GM18498 (cell line): Measurements from ENCODE around the gene TAB2.

Experiments
- ATAC-seq: cut with Tn5 transposase; IDR thresholded peaks from one replicate; pipeline ENCODE4 v1.9.1; 2021; ENCODE audit warnings: mild to moderate bottlenecking, moderate library complexity; ENCODE audit not compliant: unreplicated experiment

The TAB2 gene

DNA sequence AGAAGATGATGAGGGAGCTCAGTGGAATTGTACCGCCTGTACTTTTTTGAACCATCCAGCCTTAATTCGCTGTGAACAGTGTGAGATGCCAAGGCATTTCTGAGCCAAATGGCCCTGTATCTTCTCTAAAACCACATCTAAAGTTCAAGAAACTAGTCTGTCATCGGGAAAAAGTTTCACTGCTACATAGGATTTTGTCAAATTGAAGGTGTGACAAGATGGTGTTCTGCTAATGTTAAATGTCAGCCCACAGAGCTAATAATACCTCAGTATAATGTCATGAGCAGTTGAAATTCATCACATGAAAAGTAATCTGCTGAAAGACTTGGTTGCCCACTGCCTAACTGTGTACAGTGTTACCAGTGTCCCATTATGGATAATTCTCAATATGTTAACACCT lies 92.1 kb downstream of the TAB2 start:
- ATAC-seq: no peak

DNA sequence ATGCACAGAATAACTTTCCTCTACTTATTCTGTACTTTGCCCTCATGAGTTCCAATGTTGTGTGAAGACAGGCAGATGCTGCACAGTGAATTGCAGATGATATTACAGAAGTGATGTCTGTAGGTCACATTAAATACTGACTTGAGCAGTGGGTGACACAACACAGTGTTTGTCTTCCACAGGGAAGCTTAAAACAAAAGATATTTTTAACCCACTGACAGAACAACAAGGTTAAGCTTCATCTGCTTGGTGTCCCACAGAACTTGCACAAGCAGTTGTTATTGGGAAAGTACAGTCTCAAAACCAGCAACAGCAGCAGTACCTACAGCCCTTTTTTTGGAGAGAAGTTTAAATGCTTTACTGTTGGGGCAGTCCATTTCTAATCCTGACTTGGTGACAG lies 93.0 kb downstream of the TAB2 start:
- ATAC-seq: no peak

DNA sequence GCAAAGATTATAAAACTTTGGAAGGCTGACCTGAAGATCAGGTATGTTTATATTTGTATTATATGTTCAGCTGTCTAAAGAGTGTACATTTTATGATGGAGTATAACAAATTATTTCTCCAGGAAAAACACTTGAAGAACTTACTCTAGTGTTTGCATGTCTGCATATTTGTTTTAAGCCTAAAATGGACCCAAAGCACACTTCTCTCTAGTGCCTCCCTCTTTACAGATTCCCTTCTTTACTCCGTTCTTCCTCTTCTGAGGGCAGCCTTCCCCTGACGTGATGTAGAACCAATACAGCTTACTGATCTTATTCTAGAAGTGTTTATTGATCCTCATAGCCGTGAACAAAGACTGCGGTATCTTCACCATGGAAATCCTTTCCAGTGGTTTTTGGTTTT lies 96.5 kb downstream of the TAB2 start:
- no peak for ATAC-seq

DNA sequence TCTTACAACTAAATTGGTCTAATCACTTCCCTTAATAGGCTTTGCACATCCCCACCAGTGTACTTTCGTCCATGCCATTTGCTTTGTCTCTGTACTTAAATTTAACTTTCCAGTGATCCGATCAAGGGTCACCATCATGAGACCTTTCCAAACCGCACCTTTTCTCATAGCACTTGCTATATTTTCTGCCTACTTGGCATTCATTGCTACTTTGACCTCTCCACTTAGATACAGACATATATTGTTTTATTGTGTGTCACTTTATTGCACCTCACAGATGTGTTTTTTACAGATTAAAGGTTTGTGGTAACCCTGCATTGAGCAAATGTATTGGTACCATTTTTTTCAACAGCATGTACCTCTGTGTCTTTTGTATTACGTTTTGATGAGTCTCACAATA lies 97.3 kb downstream of the TAB2 start:
- no peak for ATAC-seq

DNA sequence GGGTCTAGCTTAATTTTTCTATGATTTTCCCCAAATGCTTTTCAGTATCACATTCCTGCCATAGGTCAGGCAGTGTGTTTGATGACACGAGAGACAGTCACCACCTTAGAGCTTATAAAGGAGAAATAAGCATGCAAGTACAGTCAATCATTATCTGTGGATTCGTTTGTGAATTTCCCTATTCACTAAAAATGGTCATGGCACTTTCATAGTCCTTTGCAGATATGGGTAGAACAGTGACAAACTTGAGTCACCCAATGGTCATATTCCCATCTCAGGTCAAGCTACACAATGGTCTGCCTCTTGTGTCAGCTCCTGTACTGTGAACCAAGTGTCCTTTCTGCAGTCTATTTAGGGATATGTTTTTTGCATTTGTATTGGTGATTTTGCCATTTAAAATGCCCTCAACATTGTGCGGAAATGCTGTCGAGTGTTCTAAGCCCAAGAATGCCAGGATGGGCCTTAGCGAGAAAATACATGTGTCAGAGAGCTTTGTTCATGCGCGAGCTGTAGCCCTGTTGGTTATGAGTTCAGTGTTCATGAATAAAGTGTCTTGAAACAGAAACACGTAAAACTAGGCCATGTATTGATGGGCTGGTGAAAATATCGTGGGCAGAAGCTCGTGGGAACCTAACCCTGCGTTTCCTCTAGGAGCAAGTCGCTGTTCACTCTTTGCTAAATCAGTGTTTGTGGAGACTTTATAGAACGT lies 102.3 kb downstream of the TAB2 start:
- ATAC-seq: no peak

DNA sequence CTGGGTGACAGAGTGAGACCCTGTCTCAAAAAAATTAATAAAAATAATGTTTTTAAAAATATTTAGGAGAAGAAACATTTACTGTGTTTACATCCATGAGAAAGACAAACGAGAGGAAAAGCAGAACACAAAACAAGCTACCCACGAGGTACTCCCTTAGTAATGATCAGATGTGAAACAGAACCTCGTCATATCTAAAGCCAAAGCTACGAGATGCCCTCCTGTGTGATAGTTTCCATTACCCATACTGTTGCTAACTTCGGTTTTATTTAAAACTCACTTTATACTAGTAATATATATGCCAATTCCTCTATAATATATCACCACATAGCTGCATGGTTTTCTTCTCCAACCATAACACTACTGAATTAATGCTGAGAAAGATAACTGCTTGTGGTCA lies 103.6 kb downstream of the TAB2 start:
- no peak for ATAC-seq

- no peak for ATAC-seq
Measured at GRCh38 chr6:149422581-149422980, 105.1 kb downstream of the TAB2 start.

- no peak for ATAC-seq
Measured at GRCh38 chr6:149423964-149424440, 106.5 kb downstream of the TAB2 start.

DNA sequence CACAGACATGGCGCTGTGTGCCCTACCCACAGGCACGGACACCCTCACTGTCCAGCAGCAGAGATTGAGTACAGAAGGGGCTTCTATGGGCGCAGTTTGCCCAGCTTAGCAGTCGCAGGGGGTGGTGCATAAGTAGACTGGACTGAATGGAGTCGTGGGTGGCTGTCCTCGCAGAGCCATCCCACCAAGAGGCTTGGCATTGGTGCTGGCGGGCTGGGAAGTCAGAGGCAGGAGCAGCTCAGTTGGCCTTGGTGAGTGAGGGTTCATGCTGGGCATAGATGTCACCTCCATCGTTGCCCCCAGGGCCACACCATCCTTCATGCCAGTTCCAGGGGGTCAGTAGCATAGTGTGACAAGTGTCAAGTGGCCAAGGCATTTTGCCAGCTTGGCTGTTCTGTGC lies 107.7 kb downstream of the TAB2 start:
- ATAC-seq: no peak

- no peak for ATAC-seq
Measured at GRCh38 chr6:149425754-149426153, 108.2 kb downstream of the TAB2 start.

GRCh38 chr6:149428606-149429005 lies 111.1 kb downstream of the TAB2 start:
- ATAC-seq: no peak

DNA sequence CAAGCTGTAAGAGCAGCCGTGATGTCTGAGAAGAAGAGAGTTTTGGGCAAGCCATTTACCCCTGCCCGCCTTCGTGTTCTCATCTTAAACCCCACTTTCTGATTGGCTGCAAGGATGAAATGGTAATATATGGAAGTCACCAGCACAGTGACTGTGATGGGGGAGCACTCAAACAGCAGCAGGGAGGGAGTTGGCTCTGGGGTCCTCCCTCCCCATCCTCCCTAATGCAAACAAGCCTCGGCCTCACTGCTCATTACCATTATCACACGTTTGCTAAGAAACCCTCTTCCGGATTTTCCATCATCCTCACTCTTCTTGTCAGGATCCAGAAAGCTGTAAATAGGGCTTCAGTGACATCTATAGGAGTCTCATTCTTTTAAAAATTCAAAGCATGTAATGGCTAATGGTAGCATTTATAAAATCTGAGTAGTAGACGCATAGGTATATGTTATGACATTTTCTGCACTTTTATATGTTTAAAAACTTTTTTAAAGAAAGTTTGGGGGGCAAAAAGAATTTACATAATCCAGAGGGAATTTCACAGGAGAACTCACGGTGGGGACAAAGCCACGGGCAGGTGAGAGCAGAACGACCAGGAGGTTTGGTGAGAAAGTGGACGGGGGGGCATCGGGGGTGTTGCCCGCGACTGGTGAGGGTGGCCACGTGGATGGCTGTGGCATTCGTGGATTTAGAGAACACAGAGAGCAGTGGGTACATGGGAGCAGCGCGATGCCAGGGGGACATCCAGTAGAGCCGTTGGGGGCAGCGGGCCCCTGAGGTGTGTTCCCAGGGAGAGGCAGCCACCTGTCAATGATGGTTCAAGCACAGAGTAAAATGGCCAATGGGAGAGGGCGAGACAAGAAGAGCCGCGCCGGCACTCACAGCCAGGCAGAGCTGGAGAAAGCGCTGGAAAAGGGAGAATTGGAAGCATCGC lies 112.2 kb downstream of the TAB2 start:
- ATAC-seq: no peak

GRCh38 chr6:149431905-149432775 lies 114.6 kb downstream of the TAB2 start:
- peak; percentile 91 for ATAC-seq

- no peak for ATAC-seq
Measured at GRCh38 chr6:149433405-149433804, 115.9 kb downstream of the TAB2 start.

- ATAC-seq: no peak
Measured at GRCh38 chr6:149433881-149434280, 116.4 kb downstream of the TAB2 start.

DNA sequence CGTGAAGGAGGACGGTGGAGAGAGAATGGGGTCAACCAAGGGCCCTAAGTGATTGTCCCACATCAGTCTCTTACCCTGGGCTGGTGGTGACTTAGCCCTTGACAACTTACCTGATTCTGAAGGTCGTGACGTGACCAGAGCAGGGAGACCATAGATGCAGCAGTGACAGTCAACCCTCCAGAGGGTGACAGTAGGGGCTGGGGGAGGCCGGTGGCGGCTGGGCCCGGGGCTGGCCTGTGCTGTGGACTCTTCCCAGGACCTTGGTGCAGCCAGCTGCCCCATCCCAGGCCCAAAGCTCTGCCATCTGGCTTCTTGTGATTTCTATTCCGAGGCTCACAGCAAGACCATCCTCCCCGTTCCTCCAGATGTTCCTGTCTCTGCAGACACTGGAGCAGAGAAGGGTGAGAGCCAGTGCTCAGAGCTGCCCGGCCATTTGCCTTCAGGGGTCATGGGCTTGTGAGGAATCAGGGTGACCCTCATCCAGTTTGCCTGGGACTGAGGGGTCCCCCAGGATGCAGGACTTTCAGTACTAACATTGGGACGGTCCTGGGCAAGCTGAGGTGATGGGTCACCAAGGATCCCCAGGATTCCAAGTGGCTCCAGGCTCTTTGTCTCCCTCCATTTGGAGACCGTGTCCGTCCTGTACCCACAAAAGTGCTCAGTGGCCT lies 118.5 kb downstream of the TAB2 start:
- ATAC-seq: no peak

DNA sequence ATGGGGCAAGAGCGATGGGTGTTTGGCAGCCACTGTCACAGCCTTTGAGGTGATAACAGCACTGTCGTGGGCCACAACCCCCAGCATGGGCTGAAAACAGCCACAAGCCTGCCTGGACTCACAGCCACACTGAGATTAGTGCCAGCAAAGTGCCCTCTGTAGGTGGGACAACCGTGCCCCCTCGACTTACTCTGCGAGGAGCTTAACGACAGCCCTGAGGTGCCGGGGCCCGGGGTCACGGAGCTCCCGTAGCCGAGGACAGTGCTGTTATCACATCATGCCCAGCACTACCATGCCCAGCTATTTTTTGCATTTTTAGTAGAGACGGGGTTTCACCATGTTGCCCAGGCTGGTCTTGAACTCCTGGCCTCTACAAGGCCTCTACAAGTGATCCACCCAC lies 119.1 kb downstream of the TAB2 start:
- no peak for ATAC-seq

DNA sequence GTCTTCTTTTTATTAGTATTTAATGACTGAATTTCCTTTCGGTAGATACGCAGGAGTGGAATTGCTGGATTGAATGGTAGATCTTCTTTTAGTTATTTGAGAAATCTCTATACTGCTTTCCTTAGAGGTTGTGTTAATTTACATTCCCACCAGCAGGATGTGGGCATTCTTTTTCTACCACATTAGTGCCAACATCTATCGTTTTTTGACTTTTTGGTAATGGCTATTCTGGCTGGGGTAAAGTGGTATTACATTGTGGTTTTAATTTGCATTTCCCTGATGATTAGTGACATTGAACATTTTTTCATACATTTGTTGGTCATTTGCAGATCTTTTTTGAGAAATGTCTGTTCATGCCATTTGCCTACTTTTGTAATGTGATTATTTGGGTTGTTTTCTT lies 119.7 kb downstream of the TAB2 start:
- no peak for ATAC-seq

GRCh38 chr6:149438855-149439254 lies 121.3 kb downstream of the TAB2 start:
- peak; percentile 57 for ATAC-seq

- ATAC-seq: no peak
Measured at GRCh38 chr6:149439626-149440025, 122.1 kb downstream of the TAB2 start.
